Measurements from ENCODE around the gene ROCK1.

DNA sequence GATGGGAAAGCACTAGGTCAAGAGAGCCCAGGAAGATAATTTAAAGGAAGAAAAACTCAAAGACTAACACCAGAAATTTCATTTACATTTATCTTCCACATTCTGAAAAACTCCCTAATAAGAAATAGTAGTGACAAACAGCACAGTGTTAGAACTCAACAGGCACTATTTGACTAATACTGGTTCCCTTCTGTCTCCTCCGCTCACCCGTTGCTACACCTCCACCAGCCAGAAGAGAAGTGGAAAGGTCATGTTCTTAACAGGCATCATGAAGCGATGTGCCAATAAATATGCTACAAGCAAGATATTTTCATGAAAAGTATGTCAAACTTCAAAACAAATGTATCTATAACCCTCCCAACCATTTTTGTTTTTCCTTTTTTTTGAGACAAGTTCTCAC is 5.7 kb downstream of the ROCK1 start:
- TF ChIP-seq, protein P1, sequence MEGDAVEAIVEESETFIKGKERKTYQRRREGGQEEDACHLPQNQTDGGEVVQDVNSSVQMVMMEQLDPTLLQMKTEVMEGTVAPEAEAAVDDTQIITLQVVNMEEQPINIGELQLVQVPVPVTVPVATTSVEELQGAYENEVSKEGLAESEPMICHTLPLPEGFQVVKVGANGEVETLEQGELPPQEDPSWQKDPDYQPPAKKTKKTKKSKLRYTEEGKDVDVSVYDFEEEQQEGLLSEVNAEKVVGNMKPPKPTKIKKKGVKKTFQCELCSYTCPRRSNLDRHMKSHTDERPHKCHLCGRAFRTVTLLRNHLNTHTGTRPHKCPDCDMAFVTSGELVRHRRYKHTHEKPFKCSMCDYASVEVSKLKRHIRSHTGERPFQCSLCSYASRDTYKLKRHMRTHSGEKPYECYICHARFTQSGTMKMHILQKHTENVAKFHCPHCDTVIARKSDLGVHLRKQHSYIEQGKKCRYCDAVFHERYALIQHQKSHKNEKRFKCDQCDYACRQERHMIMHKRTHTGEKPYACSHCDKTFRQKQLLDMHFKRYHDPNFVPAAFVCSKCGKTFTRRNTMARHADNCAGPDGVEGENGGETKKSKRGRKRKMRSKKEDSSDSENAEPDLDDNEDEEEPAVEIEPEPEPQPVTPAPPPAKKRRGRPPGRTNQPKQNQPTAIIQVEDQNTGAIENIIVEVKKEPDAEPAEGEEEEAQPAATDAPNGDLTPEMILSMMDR (IDR thresholded peaks at IDR 0.05; ENCODE audit: insufficient read depth, low read length, poor library complexity, severe bottlenecking), result no peak
- no peak for TF ChIP-seq EZH2phosphoT487 (conservative IDR thresholded peaks at IDR 0.05; ENCODE audit: low read length)

All from SU-DHL-6 (cell line).